AG09319 (cell line): ENCODE measurements around the gene UBE2V1.
"Not testable (repeated sequence)": the region's sequence is repeated elsewhere in the genome, so short reads cannot be mapped to it uniquely, and the experiment has no call there.

ENCODE experiments used
- DNase-seq: peaks from one replicate; pipeline ENCODE4 v3.0.0-alpha.2; 2010; ENCODE audit warnings: low read depth; ENCODE audit errors: extremely low read depth
- TF ChIP-seq, protein P1 (sequence below): IDR thresholded peaks from 2 replicates; pipeline ENCODE4 v1.5.1; 2011; ENCODE audit warnings: low read depth, mild to moderate bottlenecking, inconsistent platforms, low read length, moderate library complexity

UBE2V1 gene

DNA sequence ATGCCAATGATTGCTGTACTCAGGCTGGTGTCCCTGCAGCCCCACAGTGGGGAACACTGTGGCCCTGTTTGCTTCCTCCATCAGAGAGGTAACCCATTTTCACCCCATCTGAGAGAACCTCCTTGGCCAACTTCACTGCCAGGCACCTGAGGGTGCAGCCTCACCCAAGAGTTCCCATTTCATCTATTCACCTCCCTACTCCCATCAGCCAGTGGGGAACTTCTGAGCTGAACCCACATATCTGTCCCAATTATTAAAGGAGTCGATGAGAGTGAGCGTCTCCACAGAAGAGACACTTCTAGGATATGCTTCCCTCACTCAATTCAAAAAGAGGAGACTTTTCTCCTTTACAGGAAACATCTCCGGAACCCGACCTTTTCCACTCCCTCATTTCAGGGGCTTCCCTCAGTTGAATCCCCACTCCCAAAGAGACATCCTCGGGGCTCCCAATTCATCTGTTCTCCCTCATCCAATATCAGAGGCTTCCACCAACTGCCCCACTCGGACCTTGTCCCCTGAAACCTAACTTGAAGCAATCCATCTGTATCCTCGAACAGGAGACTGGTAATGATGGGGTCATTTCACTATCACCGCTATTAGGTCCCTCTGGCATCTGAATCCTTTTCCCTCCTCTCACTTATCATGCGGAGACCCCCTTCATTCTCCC, 988 bp downstream of the UBE2V1 start:
- DNase-seq = no peak
- TF ChIP-seq, protein P1, sequence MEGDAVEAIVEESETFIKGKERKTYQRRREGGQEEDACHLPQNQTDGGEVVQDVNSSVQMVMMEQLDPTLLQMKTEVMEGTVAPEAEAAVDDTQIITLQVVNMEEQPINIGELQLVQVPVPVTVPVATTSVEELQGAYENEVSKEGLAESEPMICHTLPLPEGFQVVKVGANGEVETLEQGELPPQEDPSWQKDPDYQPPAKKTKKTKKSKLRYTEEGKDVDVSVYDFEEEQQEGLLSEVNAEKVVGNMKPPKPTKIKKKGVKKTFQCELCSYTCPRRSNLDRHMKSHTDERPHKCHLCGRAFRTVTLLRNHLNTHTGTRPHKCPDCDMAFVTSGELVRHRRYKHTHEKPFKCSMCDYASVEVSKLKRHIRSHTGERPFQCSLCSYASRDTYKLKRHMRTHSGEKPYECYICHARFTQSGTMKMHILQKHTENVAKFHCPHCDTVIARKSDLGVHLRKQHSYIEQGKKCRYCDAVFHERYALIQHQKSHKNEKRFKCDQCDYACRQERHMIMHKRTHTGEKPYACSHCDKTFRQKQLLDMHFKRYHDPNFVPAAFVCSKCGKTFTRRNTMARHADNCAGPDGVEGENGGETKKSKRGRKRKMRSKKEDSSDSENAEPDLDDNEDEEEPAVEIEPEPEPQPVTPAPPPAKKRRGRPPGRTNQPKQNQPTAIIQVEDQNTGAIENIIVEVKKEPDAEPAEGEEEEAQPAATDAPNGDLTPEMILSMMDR = no peak

GRCh38 chr20:50111120-50111828, 1.7 kb downstream of the UBE2V1 start:
- TF ChIP-seq, protein P1 = no peak
- no peak for DNase-seq

GRCh38 chr20:50110141-50111047, 2.6 kb downstream of the UBE2V1 start:
- TF ChIP-seq, protein P1 = no peak
- DNase-seq = no peak

GRCh38 chr20:50108556-50109235, 4.3 kb downstream of the UBE2V1 start:
- no peak for DNase-seq
- TF ChIP-seq, protein P1 = no peak

- TF ChIP-seq, protein P1 = no peak
- DNase-seq = no peak
Measured at GRCh38 chr20:50107796-50108331, 5.1 kb downstream of the UBE2V1 start.

- no peak for DNase-seq
- TF ChIP-seq, protein P1 = no peak
Measured at GRCh38 chr20:50107086-50107660, 5.8 kb downstream of the UBE2V1 start.

GRCh38 chr20:50106669-50107068, 6.3 kb downstream of the UBE2V1 start:
- not testable (repeated sequence) for DNase-seq

GRCh38 chr20:50103464-50104107, 9.4 kb downstream of the UBE2V1 start:
- not testable (repeated sequence) for DNase-seq

DNA sequence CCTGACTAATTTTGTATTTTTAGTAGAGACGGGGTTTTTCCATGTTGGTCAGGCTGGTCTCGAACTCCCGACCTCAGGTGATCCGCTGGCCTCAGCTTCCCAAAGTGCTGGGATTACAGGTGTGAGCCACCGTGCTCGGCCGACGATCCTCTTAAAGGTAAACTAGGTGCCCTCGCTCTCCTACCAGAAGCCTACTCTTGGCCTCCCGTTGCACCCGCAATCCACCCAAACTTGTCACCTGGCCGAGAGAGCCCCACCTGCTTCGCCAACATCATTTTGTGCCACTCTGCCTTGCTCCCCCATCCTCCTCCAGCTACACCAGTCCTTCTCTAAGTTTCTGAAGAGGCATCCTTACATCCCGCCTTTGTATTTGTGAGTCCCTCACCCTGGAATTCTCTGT, 10.4 kb downstream of the UBE2V1 start:
- DNase-seq = not testable (repeated sequence)
